Duodenal mucosa (tissue), 2 donors: Measurements from ENCODE around the gene ELF2.
"Not testable (repeated sequence)": the region's sequence is repeated elsewhere in the genome, so short reads cannot be mapped to it uniquely, and the experiment has no call there.

ENCODE experiments used
- H3K27ac ChIP-seq: one replicate; pipeline ENCODE4 v1.7.0; 2013; ENCODE audit warnings: low read depth, low read length
- H3K27me3 ChIP-seq, 2 donors: one replicate each; pipeline ENCODE4 v1.7.0; 2013; ENCODE audit warnings: low read length in 2 of 2, control low read depth in 1 of 2; ENCODE audit not compliant: insufficient read depth in 2 of 2, control insufficient read depth in 1 of 2
- H3K36me3 ChIP-seq, 2 donors: one replicate each; pipeline ENCODE4 v1.7.0; 2013; ENCODE audit warnings: low read length in 2 of 2, control low read depth in 1 of 2; ENCODE audit not compliant: insufficient read depth in 2 of 2, control insufficient read depth in 1 of 2
- H3K4me1 ChIP-seq, 2 donors: one replicate each; pipeline ENCODE4 v1.7.0; 2013; ENCODE audit warnings: low read length in 2 of 2, control low read depth in 1 of 2; ENCODE audit not compliant: insufficient read depth in 2 of 2, control insufficient read depth in 1 of 2
- H3K4me3 ChIP-seq, 2 donors: one replicate each; pipeline ENCODE4 v1.7.0; 2013; ENCODE audit warnings: low read length in 2 of 2, low read depth in 1 of 2
- H3K9ac ChIP-seq, 2 donors: one replicate each; pipeline ENCODE4 v1.7.0; 2013; ENCODE audit warnings: low read length in 2 of 2, low read depth in 1 of 2
- H3K9me3 ChIP-seq, 2 donors: one replicate each; pipeline ENCODE4 v1.7.0; 2013; ENCODE audit warnings: low read length in 2 of 2, control low read depth in 1 of 2; ENCODE audit not compliant: control insufficient read depth in 1 of 2

The ELF2 gene

GRCh38 chr4:139048026-139048425 is 129.0 kb downstream of the ELF2 start:
- Histone ChIP-seq H3K27ac (no peak overlapping the region), H3K27me3 (no peaks in the 10 kb centered on the region), H3K4me3 (no peak overlapping the region), H3K36me3 (peaks cover 5 to 49% of the 10 kb centered on the region in 2 donors), H3K9me3 (no peaks in the 10 kb centered on the region), H3K9ac (no peak overlapping the region), H3K4me1 (no peaks in the 10 kb centered on the region)

DNA sequence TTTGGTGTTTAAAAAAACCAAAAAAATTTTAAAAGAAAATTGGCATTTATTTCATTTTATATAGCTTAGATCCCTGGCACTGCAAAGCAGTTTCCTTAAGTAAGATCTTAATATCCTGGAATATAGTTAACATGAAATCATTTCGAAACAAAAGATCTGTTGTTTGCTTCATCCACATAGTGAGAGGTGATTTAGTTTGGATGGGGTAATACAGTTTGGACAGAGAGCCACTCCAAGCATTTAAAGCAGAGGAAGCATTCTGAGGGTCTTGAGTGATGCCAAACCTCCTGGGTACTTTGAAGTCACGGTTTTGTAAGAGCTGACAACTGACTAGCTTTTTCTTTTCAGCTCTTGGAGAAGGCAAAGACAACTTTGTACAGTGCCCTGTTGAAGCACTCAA is 132.7 kb downstream of the ELF2 start:
- no peaks in the 10 kb centered on the region for H3K27me3 ChIP-seq
- peaks cover 5 to 34% of the 10 kb centered on the region in 2 donors for H3K36me3 ChIP-seq
- H3K27ac ChIP-seq, result no peak overlapping the region
- H3K4me1 ChIP-seq, result no peaks in the 10 kb centered on the region
- no peak overlapping the region for H3K9ac ChIP-seq
- H3K9me3 ChIP-seq, result no peaks in the 10 kb centered on the region
- H3K4me3 ChIP-seq, result no peak overlapping the region

DNA sequence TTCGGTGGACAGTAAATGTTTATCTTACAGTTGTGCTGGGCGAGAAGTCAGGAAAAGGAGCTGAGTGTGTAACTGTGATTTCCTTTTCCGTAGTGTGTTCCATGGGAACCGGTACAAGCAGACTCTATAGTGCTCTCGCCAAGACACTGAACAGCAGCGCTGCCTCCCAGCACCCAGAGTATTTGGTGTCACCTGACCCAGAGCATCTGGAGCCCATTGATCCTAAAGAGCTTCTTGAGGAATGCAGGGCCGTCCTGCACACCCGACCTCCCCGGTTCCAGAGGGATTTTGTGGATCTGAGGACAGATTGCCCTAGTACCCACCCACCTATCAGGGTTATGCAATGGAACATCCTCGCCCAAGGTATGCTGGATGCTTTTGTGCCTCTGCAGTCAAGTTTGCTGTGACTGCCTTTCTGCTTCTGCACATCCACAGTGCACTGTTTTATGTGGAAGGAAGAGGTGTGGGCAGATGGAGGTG is 134.0 kb downstream of the ELF2 start:
- Histone ChIP-seq H3K9me3 (no peaks in the 10 kb centered on the region), H3K4me3 (no peak overlapping the region), H3K9ac (no peak overlapping the region), H3K4me1 (no peaks in the 10 kb centered on the region), H3K27ac (no peak overlapping the region), H3K36me3 (peaks cover 5 to 28% of the 10 kb centered on the region in 2 donors), H3K27me3 (no peaks in the 10 kb centered on the region)

- H3K36me3 ChIP-seq, result peaks cover 0 to 11% of the 10 kb centered on the region in 2 donors
- H3K4me1 ChIP-seq, result no peaks in the 10 kb centered on the region
- no peaks in the 10 kb centered on the region for H3K9me3 ChIP-seq
- H3K9ac ChIP-seq, result no peak overlapping the region
- H3K27me3 ChIP-seq, result no peaks in the 10 kb centered on the region
- no peak overlapping the region for H3K27ac ChIP-seq
- H3K4me3 ChIP-seq, result no peak overlapping the region
Observed at GRCh38 chr4:139038874-139039443, 138.1 kb downstream of the ELF2 start.

- H3K4me1 ChIP-seq, result no peaks in the 10 kb centered on the region
- H3K9me3 ChIP-seq, result no peaks in the 10 kb centered on the region
- peaks cover 0 to 4% of the 10 kb centered on the region in 2 donors for H3K36me3 ChIP-seq
- H3K4me3 ChIP-seq, result no peak overlapping the region
- H3K9ac ChIP-seq, result no peak overlapping the region
- H3K27ac ChIP-seq, result no peak overlapping the region
- H3K27me3 ChIP-seq, result no peaks in the 10 kb centered on the region
Observed at GRCh38 chr4:139036885-139037284, 140.1 kb downstream of the ELF2 start.

GRCh38 chr4:139035650-139036049 is 141.4 kb downstream of the ELF2 start:
- Histone ChIP-seq H3K9me3 (no peaks in the 10 kb centered on the region), H3K9ac (no peak overlapping the region), H3K4me3 (no peak overlapping the region), H3K36me3 (peaks cover 0 to 4% of the 10 kb centered on the region in 2 donors), H3K4me1 (peaks cover 0 to 3% of the 10 kb centered on the region in 2 donors), H3K27me3 (no peaks in the 10 kb centered on the region), H3K27ac (no peak overlapping the region)

GRCh38 chr4:139030614-139031235 is 146.3 kb downstream of the ELF2 start:
- H3K9me3 ChIP-seq, result no peaks in the 10 kb centered on the region
- H3K4me3 ChIP-seq, result no peak overlapping the region
- peaks cover 0 to 7% of the 10 kb centered on the region in 2 donors for H3K36me3 ChIP-seq
- no peak overlapping the region for H3K27ac ChIP-seq
- no peaks in the 10 kb centered on the region for H3K27me3 ChIP-seq
- no peak overlapping the region for H3K9ac ChIP-seq
- H3K4me1 ChIP-seq, result peaks cover 3 to 5% of the 10 kb centered on the region in 2 donors

GRCh38 chr4:139029866-139030363 is 147.1 kb downstream of the ELF2 start:
- not testable (repeated sequence) for H3K36me3 ChIP-seq, H3K27me3 ChIP-seq, H3K4me3 ChIP-seq, H3K27ac ChIP-seq, H3K9ac ChIP-seq, H3K9me3 ChIP-seq, H3K4me1 ChIP-seq

DNA sequence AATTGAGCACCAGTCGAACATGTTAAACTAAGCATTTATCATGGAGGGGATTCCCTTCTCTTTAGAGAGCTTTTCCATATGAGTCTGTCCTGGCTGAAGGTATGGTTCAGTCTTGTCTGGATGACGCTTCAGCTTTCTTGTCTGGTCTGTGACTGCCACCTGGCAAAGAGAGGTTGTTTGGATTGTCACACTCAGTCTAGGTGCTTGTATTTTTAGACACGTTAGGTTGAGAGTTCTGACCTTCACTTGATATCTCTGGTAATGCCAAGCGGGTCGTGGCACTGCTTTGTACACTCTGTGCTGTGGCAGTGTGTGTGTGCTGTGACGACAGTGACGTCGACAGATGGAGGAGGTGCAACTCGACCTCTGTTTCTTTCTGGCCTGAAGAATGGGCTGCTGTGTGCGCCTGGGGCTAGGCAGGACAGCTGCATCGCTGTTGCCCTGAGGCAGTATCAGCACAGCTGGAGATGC is 148.8 kb downstream of the ELF2 start:
- no peaks in the 10 kb centered on the region for H3K9me3 ChIP-seq
- no peaks in the 10 kb centered on the region for H3K27me3 ChIP-seq
- H3K36me3 ChIP-seq, result peaks cover 0 to 7% of the 10 kb centered on the region in 2 donors
- no peak overlapping the region for H3K4me3 ChIP-seq
- H3K27ac ChIP-seq, result no peak overlapping the region
- H3K9ac ChIP-seq, result no peak overlapping the region
- peaks cover 3 to 5% of the 10 kb centered on the region in 2 donors for H3K4me1 ChIP-seq

GRCh38 chr4:139027776-139028175 is 149.2 kb downstream of the ELF2 start:
- H3K4me1 ChIP-seq, result peaks cover 3 to 5% of the 10 kb centered on the region in 2 donors
- no peak overlapping the region for H3K9ac ChIP-seq
- H3K27ac ChIP-seq, result no peak overlapping the region
- H3K9me3 ChIP-seq, result no peaks in the 10 kb centered on the region
- H3K4me3 ChIP-seq, result no peak overlapping the region
- H3K27me3 ChIP-seq, result no peaks in the 10 kb centered on the region
- peaks cover 0 to 7% of the 10 kb centered on the region in 2 donors for H3K36me3 ChIP-seq
